HK-2 (cell line): ENCODE results near the gene NRIP2.

Experiments used
- DNase-seq: peaks from one replicate; pipeline ENCODE4 v3.0.0-alpha.2; 2018; ENCODE audit not compliant: unreplicated experiment

NRIP2 gene

DNA sequence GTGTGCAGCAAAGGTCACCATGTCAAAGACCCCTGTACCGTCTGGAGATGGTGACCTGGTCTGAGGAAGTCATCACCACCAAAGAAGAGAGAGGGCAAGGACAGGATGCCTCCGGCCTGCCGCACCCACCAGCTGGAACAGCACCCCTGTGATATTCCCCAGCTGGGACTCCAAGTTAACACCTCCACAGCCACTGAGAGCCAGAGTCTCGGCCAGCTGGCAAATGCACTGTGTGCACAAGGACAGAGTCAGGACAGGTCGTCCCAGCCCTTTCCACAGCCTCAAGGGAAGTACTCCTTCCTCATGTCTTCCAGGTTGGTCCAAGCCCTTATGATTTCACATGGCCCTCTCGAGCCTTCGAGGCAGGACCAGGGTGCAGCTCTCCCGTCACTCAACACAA, 59.4 kb downstream of the NRIP2 start:
- no peak for DNase-seq
